Parathyroid adenoma (tissue), 2 donors: ENCODE data around the gene RERE.
"Not testable (repeated sequence)": the region's sequence is repeated elsewhere in the genome, so short reads cannot be mapped to it uniquely, and the experiment has no call there.

ENCODE experiments used
- H2AFZ ChIP-seq: fragments of 300-600 bp; sonication (generic); one replicate; pipeline ENCODE4 v1.7.0; 2017; ENCODE audit warnings: antibody characterized with exemption, mild to moderate bottlenecking
- H3K27ac ChIP-seq: fragments of 300-600 bp; sonication (generic); one replicate; pipeline ENCODE4 v1.7.0; 2017
- H3K27me3 ChIP-seq: fragments of 300-600 bp; sonication (generic); one replicate; pipeline ENCODE4 v1.7.0; 2017; ENCODE audit warnings: low read length; ENCODE audit not compliant: control insufficient read depth, insufficient read depth
- H3K36me3 ChIP-seq: fragments of 300-600 bp; sonication (generic); one replicate; pipeline ENCODE4 v1.7.0; 2017; ENCODE audit warnings: low read length; ENCODE audit not compliant: control insufficient read depth, insufficient read depth
- H3K4me1 ChIP-seq: fragments of 300-600 bp; sonication (generic); one replicate; pipeline ENCODE4 v1.7.0; 2017; ENCODE audit warnings: control low read depth
- H3K4me2 ChIP-seq: fragments of 300-600 bp; sonication (generic); one replicate; pipeline ENCODE4 v1.7.0; 2017; ENCODE audit warnings: low read length
- H3K4me3 ChIP-seq: fragments of 300-600 bp; sonication (generic); one replicate; pipeline ENCODE4 v1.7.0; 2017; ENCODE audit warnings: low read depth, low read length
- H3K79me2 ChIP-seq: fragments of 300-600 bp; sonication (generic); one replicate; pipeline ENCODE4 v1.7.0; 2017; ENCODE audit warnings: control low read depth
- H3K9ac ChIP-seq: fragments of 300-600 bp; sonication (generic); one replicate; pipeline ENCODE4 v1.7.0; 2017; ENCODE audit warnings: mild to moderate bottlenecking
- H3K9me3 ChIP-seq: fragments of 300-600 bp; sonication (generic); one replicate; pipeline ENCODE4 v1.7.0; 2017; ENCODE audit warnings: low read length; ENCODE audit not compliant: control insufficient read depth
- TF ChIP-seq, protein P1 (sequence below): fragments of 300-600 bp; sonication (generic); IDR thresholded peaks from one replicate; pipeline ENCODE4 v1.7.0; 2017; ENCODE audit warnings: antibody characterized with exemption, mild to moderate bottlenecking
- donor health status: primary hyperparathyroidism.

Gene RERE

DNA sequence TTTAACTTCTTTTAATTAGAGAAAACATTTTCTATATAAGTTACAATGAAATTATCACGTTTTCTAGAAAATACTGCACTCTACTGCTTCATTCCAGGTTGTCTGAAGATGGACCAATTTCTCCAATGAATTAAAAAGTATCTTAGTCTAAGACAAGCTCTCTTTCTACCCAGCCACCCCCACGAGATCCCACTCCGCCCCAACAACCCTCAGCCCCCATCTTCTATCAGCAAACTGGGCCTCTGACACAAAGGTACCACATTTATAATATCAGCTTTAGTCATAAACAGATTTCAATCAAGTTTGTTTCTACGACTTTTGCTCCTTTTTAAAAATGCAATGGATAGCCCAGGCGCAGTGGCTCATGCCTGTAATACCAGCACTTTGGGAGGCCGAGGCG lies 117.8 kb downstream of the RERE start:
- H3K9me3 ChIP-seq: no peaks in the 10 kb centered on the region
- no peaks in the 10 kb centered on the region for H3K36me3 ChIP-seq
- no peaks in the 10 kb centered on the region for H3K27me3 ChIP-seq
- H3K4me1 ChIP-seq: no peaks in the 10 kb centered on the region
- H2AFZ ChIP-seq: no peak overlapping the region
- no peak overlapping the region for H3K4me3 ChIP-seq
- H3K79me2 ChIP-seq: peaks cover 23% of the 10 kb centered on the region
- TF ChIP-seq, protein P1, sequence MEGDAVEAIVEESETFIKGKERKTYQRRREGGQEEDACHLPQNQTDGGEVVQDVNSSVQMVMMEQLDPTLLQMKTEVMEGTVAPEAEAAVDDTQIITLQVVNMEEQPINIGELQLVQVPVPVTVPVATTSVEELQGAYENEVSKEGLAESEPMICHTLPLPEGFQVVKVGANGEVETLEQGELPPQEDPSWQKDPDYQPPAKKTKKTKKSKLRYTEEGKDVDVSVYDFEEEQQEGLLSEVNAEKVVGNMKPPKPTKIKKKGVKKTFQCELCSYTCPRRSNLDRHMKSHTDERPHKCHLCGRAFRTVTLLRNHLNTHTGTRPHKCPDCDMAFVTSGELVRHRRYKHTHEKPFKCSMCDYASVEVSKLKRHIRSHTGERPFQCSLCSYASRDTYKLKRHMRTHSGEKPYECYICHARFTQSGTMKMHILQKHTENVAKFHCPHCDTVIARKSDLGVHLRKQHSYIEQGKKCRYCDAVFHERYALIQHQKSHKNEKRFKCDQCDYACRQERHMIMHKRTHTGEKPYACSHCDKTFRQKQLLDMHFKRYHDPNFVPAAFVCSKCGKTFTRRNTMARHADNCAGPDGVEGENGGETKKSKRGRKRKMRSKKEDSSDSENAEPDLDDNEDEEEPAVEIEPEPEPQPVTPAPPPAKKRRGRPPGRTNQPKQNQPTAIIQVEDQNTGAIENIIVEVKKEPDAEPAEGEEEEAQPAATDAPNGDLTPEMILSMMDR: no peak
- H3K9ac ChIP-seq: no peak overlapping the region
- H3K4me2 ChIP-seq: no peak overlapping the region
- H3K27ac ChIP-seq: no peak overlapping the region

DNA sequence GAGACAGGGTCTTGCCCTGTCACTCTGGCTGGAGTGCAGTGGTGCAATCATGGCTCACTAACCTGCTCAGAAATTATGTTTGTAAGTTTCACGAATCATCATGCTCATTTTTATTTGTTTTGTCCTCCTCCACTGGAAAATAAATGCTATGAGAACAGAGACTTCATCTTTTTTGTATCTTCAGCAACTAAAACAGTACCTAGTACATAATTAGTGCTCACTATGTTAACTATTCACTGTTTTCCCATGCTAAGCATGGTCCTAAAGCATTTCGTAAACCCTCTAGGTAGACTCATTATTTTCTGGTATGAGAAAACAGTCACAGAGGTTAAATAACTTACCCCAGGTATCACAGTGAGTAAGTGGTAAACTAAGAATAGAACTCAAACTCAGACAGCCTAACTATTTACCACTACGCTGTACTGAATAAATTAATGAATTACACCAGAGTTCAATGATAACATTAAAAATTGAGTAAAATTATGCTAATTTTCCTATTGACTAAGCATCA lies 118.4 kb downstream of the RERE start:
- no peaks in the 10 kb centered on the region for H3K27me3 ChIP-seq
- TF ChIP-seq, protein P1: no peak
- H3K4me1 ChIP-seq: no peaks in the 10 kb centered on the region
- no peak overlapping the region for H3K27ac ChIP-seq
- no peak overlapping the region for H2AFZ ChIP-seq
- no peak overlapping the region for H3K4me2 ChIP-seq
- H3K9ac ChIP-seq: no peak overlapping the region
- H3K36me3 ChIP-seq: no peaks in the 10 kb centered on the region
- H3K4me3 ChIP-seq: no peak overlapping the region
- H3K9me3 ChIP-seq: no peaks in the 10 kb centered on the region
- H3K79me2 ChIP-seq: peaks cover 23% of the 10 kb centered on the region

DNA sequence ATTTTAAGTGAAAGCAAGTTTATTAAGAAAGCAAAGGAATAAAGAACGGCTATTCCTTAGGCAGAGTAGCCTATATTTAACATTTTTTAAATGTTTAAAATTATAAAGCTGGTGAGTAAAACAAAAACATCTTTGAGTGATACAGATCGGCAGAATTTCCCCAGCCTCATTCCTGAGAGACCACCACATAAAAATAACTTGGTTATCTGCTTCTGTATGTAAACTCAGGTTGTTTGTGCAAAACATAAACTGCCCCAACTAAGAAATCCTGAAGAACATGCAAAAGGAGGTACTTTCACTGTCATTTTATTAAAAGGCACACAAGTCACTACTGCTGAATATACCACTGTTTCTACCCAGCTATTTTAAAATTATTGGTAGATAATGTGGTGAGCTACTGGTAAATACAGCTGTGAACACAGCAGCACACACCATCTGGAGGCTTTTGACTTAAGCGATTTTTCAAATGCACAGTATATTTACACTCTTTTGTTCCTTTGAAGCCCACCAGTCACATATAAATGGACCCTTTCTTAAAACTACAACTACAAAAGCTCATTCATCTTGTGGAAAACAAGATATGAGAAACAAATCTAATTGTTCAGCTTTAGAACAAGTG lies 119.3 kb downstream of the RERE start:
- no peaks in the 10 kb centered on the region for H3K36me3 ChIP-seq
- H3K4me2 ChIP-seq: peak overlapping the region; percentile 17
- no peak overlapping the region for H2AFZ ChIP-seq
- peaks cover 23% of the 10 kb centered on the region for H3K79me2 ChIP-seq
- H3K27me3 ChIP-seq: no peaks in the 10 kb centered on the region
- no peak overlapping the region for H3K9ac ChIP-seq
- no peaks in the 10 kb centered on the region for H3K9me3 ChIP-seq
- peaks cover 2% of the 10 kb centered on the region for H3K4me1 ChIP-seq
- H3K4me3 ChIP-seq: no peak overlapping the region
- H3K27ac ChIP-seq: no peak overlapping the region
- TF ChIP-seq, protein P1: no peak

DNA sequence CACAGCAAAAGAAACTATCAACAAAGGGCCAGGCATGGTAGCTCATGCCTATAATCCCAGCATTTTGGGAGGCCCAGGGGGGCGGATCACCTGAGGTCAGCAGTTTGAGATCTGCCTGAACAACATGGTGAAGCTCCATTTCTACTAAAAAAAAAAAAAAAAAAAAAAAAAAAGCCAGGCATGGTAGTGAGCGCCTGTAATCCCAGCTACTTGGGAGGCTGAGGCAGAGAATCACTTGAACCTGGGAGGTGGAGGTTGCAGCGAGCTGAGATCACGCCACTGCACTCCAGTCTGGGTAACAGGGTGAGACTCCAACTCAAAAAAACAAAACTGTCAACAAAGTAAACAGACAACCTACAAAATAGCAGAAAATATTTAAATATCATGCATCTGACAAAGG lies 122.0 kb downstream of the RERE start:
- H3K9ac ChIP-seq, H3K4me2 ChIP-seq, H3K9me3 ChIP-seq, H2AFZ ChIP-seq, H3K4me1 ChIP-seq, H3K27ac ChIP-seq, H3K36me3 ChIP-seq, H3K27me3 ChIP-seq, H3K4me3 ChIP-seq: not testable (repeated sequence)
- H3K79me2 ChIP-seq: peaks cover 33% of the 10 kb centered on the region

DNA sequence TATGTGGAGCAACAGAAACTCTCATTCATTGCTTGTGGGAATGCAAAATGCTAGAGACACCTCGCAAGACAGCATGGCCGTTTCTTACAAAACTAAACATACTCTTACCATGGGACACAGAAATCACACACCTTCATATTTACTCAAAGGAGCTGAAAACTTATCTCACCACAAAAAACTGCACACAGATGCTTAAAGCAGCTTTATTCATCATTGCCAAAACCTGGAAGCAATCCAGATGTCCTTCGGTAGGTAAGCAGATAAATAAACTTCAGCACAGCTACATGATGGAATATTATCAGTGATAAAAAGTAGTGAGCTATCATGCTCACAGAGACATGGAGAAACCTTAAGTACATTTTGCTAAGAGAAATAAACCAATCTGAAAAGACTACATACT lies 124.3 kb downstream of the RERE start:
- Histone ChIP-seq H2AFZ (no peak overlapping the region), H3K9ac (no peak overlapping the region), H3K27ac (no peak overlapping the region), H3K79me2 (peaks cover 41% of the 10 kb centered on the region), H3K4me1 (peaks cover 2% of the 10 kb centered on the region), H3K4me2 (peak overlapping the region; percentile 1), H3K4me3 (no peak overlapping the region), H3K9me3 (no peaks in the 10 kb centered on the region), H3K27me3 (no peaks in the 10 kb centered on the region), H3K36me3 (no peaks in the 10 kb centered on the region)
- TF ChIP-seq, protein P1: no peak
